GM19043 (cell line): ENCODE results near the gene KCNJ4.

ENCODE experiments used
- ATAC-seq: cut with Tn5 transposase; IDR thresholded peaks from one replicate; pipeline ENCODE4 v1.9.1; 2021; ENCODE audit warnings: low read depth; ENCODE audit not compliant: unreplicated experiment

Gene KCNJ4

DNA sequence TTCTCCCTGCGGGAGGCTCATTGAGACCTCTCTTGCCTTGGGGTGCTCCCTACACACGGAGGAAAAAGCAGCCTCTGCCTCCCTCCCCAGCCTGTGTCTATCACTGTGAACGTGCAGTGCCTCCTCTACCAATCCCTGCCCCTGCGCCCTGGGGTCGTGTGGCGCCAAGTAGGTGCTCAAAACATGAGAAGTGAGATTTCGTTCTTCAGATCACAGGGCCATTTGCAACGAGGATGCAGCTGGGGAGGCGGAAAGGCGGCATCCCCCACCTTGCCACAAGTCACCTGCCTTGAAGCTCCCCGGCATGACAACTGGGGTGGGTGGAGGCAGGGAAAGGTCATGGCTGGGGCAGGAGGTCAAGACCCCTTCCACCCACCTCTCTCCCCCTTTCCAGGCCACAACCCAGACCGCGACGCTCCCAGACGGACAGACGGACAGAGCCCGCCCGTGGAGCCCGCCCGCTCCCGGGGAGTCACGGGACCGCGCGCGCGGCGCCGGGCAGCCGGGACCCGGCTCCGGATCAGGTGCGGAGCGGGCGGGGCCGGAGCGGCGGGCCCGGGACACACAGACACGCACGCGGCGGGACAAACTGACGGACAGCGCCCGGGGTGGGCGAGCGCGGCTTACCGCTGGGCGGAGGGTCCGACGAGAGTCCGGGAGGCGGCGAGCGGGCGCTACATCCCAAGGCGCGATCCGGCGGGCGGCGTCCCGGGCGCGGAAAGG lies 485 bp downstream of the KCNJ4 start:
- ATAC-seq: no peak

GRCh38 chr22:38453996-38454352 lies 1.0 kb downstream of the KCNJ4 start:
- no peak for ATAC-seq

- ATAC-seq: no peak
Observed at GRCh38 chr22:38453066-38453672, 1.8 kb downstream of the KCNJ4 start.

DNA sequence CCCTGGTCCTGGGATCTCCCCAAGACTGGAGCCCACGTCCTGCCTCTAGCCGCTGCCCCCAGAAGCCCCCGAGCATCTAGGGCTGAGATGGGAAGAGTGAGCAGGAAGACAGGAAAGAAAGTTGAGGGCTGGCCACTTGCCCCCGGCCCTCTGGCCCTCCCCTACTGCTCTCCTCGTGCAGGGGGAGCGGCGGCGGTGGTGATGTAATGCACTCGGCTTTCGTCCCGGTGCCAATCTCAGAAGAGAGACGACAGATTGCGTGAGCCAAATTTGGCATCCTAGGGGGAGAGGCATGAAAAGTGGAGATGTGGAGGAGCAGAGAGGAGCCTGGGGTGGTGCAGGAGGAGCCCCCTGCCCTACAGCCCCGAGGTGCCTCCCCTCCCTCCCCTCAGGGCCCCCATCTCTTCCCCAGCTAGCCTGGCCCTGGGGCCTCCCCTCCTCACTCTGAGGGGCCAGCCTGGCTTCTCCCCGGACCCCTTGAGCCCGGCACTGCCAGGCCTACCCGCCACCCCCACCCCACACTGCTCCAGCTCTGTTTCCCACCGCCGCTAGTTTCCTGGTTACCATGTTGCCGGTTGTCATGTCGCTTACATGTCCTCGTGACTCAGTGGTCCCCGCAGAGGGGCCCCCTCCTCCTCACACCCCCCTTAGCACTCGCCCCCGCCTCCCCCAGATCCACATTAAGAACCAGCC lies 2.5 kb downstream of the KCNJ4 start:
- no peak for ATAC-seq

- ATAC-seq: no peak
Observed at GRCh38 chr22:38451864-38452263, 3.1 kb downstream of the KCNJ4 start.

DNA sequence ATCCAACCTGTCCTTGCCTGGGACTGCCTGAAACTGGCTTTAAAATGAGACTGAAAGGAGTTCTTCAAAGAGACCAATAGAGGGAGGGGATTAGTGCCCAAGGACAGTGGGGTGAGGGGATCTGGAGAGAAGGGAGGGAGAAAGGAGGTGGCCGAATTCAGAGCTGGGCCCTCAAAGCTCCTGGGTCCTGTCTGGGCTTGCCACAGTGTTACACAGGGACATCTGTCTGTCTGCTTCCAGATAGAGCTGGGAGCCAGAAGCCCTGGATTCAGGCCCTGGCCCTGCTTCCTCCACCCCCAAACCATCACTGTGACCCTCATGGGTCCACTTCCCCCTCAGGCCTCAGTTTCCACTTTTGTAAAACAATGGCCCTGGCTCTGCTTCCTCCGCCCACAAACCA lies 3.6 kb downstream of the KCNJ4 start:
- no peak for ATAC-seq

- no peak for ATAC-seq
Observed at GRCh38 chr22:38450234-38450797, 4.7 kb downstream of the KCNJ4 start.

DNA sequence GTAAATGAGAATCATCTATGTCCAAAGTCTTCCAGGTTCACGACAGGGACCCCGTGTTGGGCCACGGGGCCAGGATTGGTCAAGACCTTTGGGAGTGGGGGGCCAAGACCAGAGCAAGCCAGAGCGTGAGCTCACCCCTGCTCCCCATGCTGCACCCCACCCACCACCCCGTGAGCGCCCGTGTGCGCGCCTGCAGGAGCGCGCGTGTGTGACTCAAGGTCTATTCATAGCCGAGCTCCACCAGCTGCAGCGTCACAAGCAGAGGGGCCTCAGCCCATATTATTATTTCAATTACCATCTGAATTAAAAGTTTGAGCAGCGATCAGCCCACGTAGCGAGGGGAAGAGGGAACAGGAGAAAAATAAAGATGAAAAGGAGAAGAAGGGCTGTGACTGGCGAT lies 5.2 kb downstream of the KCNJ4 start:
- ATAC-seq: no peak

DNA sequence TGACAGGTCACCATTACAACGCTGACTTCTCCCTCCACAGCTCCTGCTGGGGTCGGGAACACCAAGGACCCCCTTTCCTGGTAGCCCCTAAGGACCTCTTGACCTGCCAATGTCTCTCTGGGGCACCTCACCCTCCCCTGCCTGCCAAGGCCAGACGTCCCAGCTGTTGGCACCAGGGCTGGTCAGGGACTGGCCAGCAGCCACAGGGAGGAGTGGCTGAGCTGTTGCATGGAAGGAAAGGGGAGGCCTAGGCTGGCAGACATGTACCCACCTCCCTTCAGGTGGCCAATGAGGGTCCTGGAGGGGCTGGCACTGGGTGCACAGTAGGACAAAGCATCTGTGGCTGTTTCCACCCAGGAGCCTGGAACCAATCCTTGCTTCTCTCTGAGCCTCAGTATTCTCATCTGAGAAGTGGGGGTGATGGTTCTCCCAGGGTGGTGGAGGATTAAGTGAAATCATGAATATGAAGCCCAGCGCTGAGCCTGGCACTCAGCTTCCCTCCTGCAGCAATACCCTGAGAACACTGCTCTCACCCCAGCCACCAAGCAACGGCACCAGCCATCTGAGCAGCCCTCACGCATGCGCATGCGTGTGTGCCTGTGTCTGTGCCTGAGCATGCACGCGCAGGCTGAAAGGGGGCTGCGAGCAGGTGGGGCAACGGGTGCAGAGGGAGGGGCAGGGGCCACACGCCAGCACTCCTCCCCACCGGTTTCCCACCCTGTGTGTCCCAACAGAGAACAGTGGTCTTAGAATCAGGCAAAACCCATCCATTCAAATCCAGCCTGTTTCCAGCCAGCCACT lies 5.9 kb downstream of the KCNJ4 start:
- ATAC-seq: no peak

- ATAC-seq: no peak
Observed at GRCh38 chr22:38446018-38446601, 8.9 kb downstream of the KCNJ4 start.

- ATAC-seq: no peak
Observed at GRCh38 chr22:38444783-38445182, 10.2 kb downstream of the KCNJ4 start.

GRCh38 chr22:38443628-38444521 lies 11.1 kb downstream of the KCNJ4 start:
- no peak for ATAC-seq

DNA sequence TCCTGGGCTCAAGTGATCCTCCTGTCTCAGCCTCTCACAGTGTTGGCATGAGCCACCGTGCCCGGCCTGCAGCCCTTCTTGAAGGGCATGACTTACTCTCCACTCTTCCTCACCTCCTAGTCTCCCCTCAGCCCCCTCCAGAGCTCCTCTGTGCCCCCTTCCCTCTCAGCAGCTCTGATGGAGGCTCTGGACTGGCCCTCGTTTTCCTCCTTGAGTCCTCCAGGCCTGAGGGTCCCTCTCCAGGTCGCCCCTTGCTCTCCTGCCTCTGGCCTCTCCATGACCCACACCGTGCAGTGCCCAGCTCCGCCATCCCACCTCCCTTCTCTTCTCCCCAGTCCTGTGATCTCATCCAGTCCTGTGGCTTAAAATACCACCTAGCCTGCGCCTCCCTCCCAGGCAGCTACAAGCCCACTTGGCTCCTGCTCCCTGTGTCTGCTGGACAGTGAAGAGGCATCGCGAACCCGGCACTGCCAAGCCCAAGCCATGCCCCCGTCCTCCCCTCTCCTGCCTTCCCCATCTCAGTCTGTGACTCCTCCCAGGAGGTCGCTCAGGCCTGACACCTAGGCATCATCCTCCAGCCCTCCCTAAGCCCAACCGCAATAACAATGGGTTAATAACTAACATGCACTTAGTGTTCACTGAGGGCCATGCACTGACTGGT lies 11.9 kb downstream of the KCNJ4 start:
- ATAC-seq: no peak

DNA sequence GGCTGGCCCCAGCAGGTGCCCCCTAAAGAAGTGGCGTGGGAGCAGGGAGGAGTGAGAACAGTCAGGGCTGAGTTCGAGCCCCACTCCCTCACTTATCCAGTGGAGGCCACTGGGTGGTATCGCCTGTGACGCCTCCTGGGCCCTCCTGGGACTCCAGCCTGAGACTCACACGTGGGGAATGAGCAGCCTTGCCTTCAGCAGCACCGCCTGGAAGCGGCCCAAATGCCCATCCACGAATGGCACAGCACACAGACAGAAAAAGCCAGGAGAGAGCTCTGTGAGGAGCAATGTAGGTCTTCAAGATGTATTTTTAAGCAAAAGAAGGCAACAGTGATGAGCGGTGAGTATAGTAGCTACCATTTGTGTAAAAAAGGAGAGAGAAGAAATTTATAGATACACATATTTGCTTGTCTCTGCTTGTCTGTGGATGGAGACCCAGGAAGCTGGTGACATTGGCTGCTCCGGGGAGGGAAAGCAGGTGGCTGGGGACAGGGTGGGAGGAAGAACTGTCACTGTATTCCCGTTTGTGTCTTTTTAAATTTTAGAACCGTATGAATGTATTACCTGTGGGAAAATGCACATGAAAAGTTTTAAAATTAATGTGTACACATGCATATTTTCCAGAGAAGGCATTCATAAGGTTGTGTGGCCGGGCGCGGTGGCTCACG lies 13.2 kb downstream of the KCNJ4 start:
- no peak for ATAC-seq

GRCh38 chr22:38440747-38441350 lies 14.2 kb downstream of the KCNJ4 start:
- ATAC-seq: no peak

GRCh38 chr22:38437416-38437815 lies 17.6 kb downstream of the KCNJ4 start:
- no peak for ATAC-seq

- ATAC-seq: no peak
Observed at GRCh38 chr22:38436629-38437395, 18.2 kb downstream of the KCNJ4 start.
